Gastrocnemius medialis (tissue), 4 donors: ENCODE results near the gene TMEM89. TPM values are rescaled to one million over a fixed set of nuclear protein-coding genes. Genes with fewer than 3 reads are reported as not detected.

Source experiments
- ATAC-seq, 2 donors: fragments of 150-250 bp; one replicate each; pipeline ENCODE4 v1.9.1; 2016
- DNase-seq, 2 donors: peaks; one replicate each; pipeline ENCODE4 v3.0.0-alpha.2; 2019
- H3K27ac ChIP-seq, 4 donors: fragments of 200-600 bp; sonication (generic); 1 replicate in 1 of 4; 2 replicates in 3 of 4; pipeline ENCODE4 v1.5.1; 2016 to 2018; ENCODE audit warnings: mild to moderate bottlenecking in 2 of 4, moderate library complexity in 1 of 4
- H3K27me3 ChIP-seq, 3 donors: fragments of 200-600 bp; sonication (generic) in 2 of 3; 1 replicate in 1 of 3; 2 replicates in 2 of 3; pipeline versions ENCODE4 v1.5.1 to v1.6.0; 2016 to 2019; ENCODE audit warnings: mild to moderate bottlenecking in 1 of 3, moderate library complexity in 1 of 3
- H3K36me3 ChIP-seq, 2 donors: fragments of 200-600 bp; sonication (generic) in 1 of 2; one replicate each; pipeline ENCODE4 v1.5.1; 2017 to 2018
- H3K4me1 ChIP-seq, 2 donors: fragments of 200-600 bp; sonication (generic) in 1 of 2; one replicate each; pipeline ENCODE4 v1.5.1; 2016 to 2017; ENCODE audit warnings: mild to moderate bottlenecking in 2 of 2
- H3K4me3 ChIP-seq, 4 donors: fragments of 200-600 bp; sonication (generic) in 3 of 4; 1 replicate in 1 of 4; 2 replicates in 3 of 4; pipeline ENCODE4 v1.5.1; 2016 to 2019; ENCODE audit warnings: mild to moderate bottlenecking in 2 of 4
- H3K9me3 ChIP-seq, 3 donors: fragments of 200-600 bp; sonication (generic) in 2 of 3; 1 replicate in 1 of 3; 2 replicates in 2 of 3; pipeline ENCODE4 v1.5.1; 2016 to 2019
- POLR2A ChIP-seq, 2 donors: fragments of 450-650 bp; IDR thresholded peaks; one replicate each; pipeline ENCODE4 v1.6.1; 2017; ENCODE audit warnings: antibody characterized with exemption in 2 of 2, mild to moderate bottlenecking in 2 of 2, moderate library complexity in 2 of 2
- in situ Hi-C, 4 donors: fragments of 200-750 bp; cut with MboI; loops; one replicate each; pipeline versions ENCODE4 v1.15.0 to v1.8.0; 2017; ENCODE audit warnings: low sequenced_read_pairs in 4 of 4
- intact Hi-C: fragments of 100-400 bp; cut with DNase I; formaldehyde crosslinking; loops from one replicate; pipeline ENCODE4 v1.15.1; 2023; ENCODE audit warnings: low total_unique reads
- total RNA-seq, 4 donors: library from RNA; depleted of rRNA; stranded (reverse); fragments of >200 nt; gene quantifications; one replicate each; pipeline versions ENCODE4 v1.1.0 to v1.2.3, GENCODE V29; 2016
- TF ChIP-seq, protein P1 (sequence below), 5 experiments: fragments of 450-650 bp in 3 of 5; fragments of 200-600 bp in 2 of 5; sonication (generic) in 2 of 5; IDR thresholded peaks in 4 of 5; conservative IDR thresholded peaks in 1 of 5; 1 replicate in 4 of 5; 2 replicates in 1 of 5; pipeline ENCODE4 v1.5.1; 2016 to 2019; ENCODE audit warnings: antibody characterized with exemption in 5 of 5, mild to moderate bottlenecking in 3 of 5, moderate library complexity in 3 of 5

Gene TMEM89
- total RNA-seq, 4 donors from 2014 or later, result not detected

DNA sequence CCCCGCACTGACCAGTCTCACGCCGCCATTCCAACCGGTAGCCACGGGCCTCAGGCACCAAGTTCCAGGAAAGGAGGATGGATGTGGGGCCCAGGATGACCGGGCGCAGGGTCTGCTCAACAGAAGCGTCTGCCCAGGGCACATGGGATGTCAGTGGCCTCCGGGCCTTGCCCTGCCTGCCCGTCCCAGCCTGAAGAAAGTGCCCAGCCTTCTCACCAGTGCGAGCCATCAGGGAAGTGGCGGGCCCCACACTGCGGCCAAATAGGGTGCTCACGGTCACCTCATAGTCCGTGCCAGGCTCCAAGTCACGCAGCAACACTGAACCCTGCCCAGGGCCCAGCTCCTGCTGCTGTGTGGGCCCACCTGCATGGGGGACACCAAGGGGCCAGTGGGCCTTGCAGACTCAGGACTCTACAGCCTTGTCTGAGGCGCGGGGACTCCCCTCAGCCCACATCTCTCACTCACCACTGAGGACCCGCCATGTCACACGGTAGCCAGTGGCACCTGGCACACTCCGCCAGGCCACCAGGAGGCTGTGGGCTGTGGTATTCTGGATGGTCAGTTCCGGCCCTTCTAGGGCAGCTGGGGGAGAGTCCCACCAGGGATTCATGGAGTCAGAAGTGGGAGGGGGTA lies 29.6 kb downstream of the TMEM89 start:
- ATAC-seq (no peak), DNase-seq (no peak)
- Histone ChIP-seq H3K4me3 (no peak overlapping the region), H3K27ac (no peak overlapping the region), H3K27me3 (no peaks in the 10 kb centered on the region), H3K9me3 (no peaks in the 10 kb centered on the region), H3K36me3 (no peaks in the 10 kb centered on the region), H3K4me1 (peaks cover 18 to 22% of the 10 kb centered on the region in 2 donors)
- no peak for TF ChIP-seq POLR2A (IDR thresholded peaks at IDR 0.05)
- TF ChIP-seq, protein P1, sequence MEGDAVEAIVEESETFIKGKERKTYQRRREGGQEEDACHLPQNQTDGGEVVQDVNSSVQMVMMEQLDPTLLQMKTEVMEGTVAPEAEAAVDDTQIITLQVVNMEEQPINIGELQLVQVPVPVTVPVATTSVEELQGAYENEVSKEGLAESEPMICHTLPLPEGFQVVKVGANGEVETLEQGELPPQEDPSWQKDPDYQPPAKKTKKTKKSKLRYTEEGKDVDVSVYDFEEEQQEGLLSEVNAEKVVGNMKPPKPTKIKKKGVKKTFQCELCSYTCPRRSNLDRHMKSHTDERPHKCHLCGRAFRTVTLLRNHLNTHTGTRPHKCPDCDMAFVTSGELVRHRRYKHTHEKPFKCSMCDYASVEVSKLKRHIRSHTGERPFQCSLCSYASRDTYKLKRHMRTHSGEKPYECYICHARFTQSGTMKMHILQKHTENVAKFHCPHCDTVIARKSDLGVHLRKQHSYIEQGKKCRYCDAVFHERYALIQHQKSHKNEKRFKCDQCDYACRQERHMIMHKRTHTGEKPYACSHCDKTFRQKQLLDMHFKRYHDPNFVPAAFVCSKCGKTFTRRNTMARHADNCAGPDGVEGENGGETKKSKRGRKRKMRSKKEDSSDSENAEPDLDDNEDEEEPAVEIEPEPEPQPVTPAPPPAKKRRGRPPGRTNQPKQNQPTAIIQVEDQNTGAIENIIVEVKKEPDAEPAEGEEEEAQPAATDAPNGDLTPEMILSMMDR (IDR thresholded peaks at IDR 0.05 in 4 of 5, conservative IDR thresholded peaks at IDR 0.05 in 1 of 5), result no peak
- intact Hi-C loops (no loop called here), in situ Hi-C loops (no loop called here)

DNA sequence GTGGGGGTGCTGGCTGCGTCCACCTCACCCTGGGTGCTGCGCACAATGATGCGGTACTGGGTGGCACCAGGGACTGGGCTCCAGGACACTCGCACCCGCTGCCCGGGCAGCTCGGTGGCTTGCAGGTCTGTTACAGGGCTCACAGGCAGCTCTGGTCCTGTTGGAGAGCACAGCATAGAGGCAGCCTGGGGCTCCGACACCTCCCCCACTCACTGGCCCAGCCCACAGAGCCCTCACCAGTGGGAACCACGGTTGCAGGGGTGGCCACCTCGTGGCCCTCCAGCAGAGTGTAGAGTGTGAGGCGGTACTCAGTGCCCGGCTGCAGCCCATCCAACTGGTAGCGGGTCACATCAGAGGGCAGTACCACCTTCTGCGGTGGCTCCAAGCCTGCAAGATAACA lies 30.1 kb downstream of the TMEM89 start:
- in situ Hi-C loops (no loop called here), intact Hi-C loops (no loop called here)
- DNase-seq (no peak), ATAC-seq (no peak)
- no peaks in the 10 kb centered on the region for H3K27me3 ChIP-seq
- no peaks in the 10 kb centered on the region for H3K36me3 ChIP-seq
- no peak for TF ChIP-seq POLR2A (IDR thresholded peaks at IDR 0.05)
- TF ChIP-seq, protein P1 (IDR thresholded peaks at IDR 0.05 in 4 of 5, conservative IDR thresholded peaks at IDR 0.05 in 1 of 5), result no peak
- no peak overlapping the region for H3K4me3 ChIP-seq
- no peaks in the 10 kb centered on the region for H3K9me3 ChIP-seq
- peaks cover 12 to 18% of the 10 kb centered on the region in 2 donors for H3K4me1 ChIP-seq
- H3K27ac ChIP-seq, result no peak overlapping the region

DNA sequence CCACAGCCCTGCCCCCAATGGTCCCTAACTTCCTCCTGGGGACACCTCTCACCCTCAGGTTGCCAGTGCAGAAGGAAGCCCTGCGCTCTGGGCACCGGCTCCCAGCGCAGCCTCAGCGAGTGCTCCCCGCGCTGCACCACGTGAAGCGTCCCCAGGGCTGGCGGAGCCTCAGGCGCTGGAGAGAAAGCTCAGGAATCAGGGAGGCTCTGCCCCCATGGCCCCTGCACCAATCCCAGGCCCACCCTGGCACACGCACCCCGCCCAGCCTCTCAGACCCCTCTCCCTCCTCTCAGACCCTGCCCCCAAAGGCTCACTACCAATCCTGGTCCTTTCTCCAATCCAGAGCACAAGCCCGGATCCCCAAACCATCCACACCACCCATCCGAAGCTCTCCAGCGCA lies 33.3 kb downstream of the TMEM89 start:
- Histone ChIP-seq H3K36me3 (no peaks in the 10 kb centered on the region), H3K4me3 (no peak overlapping the region), H3K9me3 (no peaks in the 10 kb centered on the region), H3K27me3 (no peaks in the 10 kb centered on the region), H3K27ac (no peak overlapping the region), H3K4me1 (no peaks in the 10 kb centered on the region)
- DNase-seq (no peak), ATAC-seq (no peak)
- TF ChIP-seq, protein P1 (IDR thresholded peaks at IDR 0.05 in 4 of 5, conservative IDR thresholded peaks at IDR 0.05 in 1 of 5), result no peak
- no peak for TF ChIP-seq POLR2A (IDR thresholded peaks at IDR 0.05)
- intact Hi-C loops, result no loop called here
- in situ Hi-C loops, result no loop called here

DNA sequence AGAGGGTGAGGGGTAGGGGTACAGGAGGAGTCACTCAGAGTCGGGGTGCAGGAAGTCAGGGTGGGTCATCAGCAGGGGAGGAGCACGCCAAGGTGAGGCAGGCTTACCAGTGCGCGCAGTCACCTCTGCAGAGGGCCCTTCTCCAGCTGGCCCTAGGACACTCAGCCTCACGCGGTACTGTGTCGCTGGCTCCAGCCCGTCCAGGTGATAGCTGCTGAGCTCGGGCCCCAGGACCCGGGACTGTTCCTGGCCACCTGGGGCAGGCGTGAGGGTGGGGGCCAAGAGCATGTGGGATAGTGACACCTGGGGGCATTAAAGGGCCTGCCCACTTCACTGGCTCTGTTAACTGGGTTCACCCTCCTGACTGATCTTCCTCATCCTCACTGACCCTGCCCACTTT lies 33.9 kb downstream of the TMEM89 start:
- H3K27ac ChIP-seq, result no peak overlapping the region
- TF ChIP-seq POLR2A (IDR thresholded peaks at IDR 0.05), result no peak
- TF ChIP-seq, protein P1 (IDR thresholded peaks at IDR 0.05 in 4 of 5, conservative IDR thresholded peaks at IDR 0.05 in 1 of 5), result no peak
- H3K9me3 ChIP-seq, result no peaks in the 10 kb centered on the region
- no peaks in the 10 kb centered on the region for H3K4me1 ChIP-seq
- ATAC-seq (no peak), DNase-seq (no peak)
- in situ Hi-C loops, result no loop called here
- no peaks in the 10 kb centered on the region for H3K36me3 ChIP-seq
- intact Hi-C loops, result no loop called here
- H3K4me3 ChIP-seq, result no peak overlapping the region
- no peaks in the 10 kb centered on the region for H3K27me3 ChIP-seq

DNA sequence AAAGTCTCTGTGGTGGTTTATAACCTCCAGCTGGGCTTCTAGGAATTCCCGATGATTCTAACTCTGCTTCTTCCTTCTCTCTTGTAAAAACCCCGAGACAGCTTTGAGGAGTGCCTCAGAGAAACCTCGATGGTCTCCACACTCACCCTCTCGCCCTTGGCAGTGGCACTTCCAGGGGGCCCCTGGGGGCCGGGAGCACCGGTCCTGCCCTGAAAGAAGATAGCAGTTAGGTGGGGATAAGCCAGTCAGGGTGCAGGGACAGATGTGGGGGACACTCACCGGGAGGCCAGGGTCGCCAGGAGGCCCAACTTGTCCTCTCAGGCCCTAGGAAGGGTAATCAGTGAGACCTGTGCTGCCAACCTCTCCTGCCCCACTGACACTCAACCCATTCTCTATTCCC lies 36.2 kb downstream of the TMEM89 start:
- ATAC-seq (no peak), DNase-seq (no peak)
- no peak overlapping the region for H3K27ac ChIP-seq
- no peaks in the 10 kb centered on the region for H3K36me3 ChIP-seq
- TF ChIP-seq POLR2A (IDR thresholded peaks at IDR 0.05), result no peak
- TF ChIP-seq, protein P1 (IDR thresholded peaks at IDR 0.05 in 4 of 5, conservative IDR thresholded peaks at IDR 0.05 in 1 of 5), result no peak
- intact Hi-C loops (no loop called here), in situ Hi-C loops (no loop called here)
- no peak overlapping the region for H3K4me3 ChIP-seq
- no peaks in the 10 kb centered on the region for H3K27me3 ChIP-seq
- no peaks in the 10 kb centered on the region for H3K4me1 ChIP-seq
- H3K9me3 ChIP-seq, result no peaks in the 10 kb centered on the region
